ENCODE data around the gene FGF6.

GRCh38 chr12:4449851-4450221 is 4.2 kb upstream of the FGF6 start:
- TF ChIP-seq TBP (optimal IDR thresholded peaks at IDR 0.05; ENCODE audit: low read depth, low read length): no peak
- no peak for TF ChIP-seq U2AF1 (optimal IDR thresholded peaks at IDR 0.05; ENCODE audit: low read depth, low read length)
- no peak for TF ChIP-seq BDP1 (IDR thresholded peaks at IDR 0.05; ENCODE audit: insufficient read depth, insufficient read length)
- TF ChIP-seq SP1 (CRISPR knock-in tag; IDR thresholded peaks at IDR 0.05): no peak
- no peak for TF ChIP-seq POLR2A (conservative IDR thresholded peaks at IDR 0.05)
- no peak for TF ChIP-seq REST (IDR thresholded peaks at IDR 0.05; ENCODE audit: borderline replicate concordance)
- TF ChIP-seq REST (CRISPR knock-in tag; IDR thresholded peaks at IDR 0.05; ENCODE audit: low read depth): no peak
- TF ChIP-seq CTCF (IDR thresholded peaks at IDR 0.05 in 2 of 3, conservative IDR thresholded peaks at IDR 0.05 in 1 of 3; ENCODE audit: insufficient read depth in 2 of 3, low read depth in 1 of 3, low read length in 3 of 3): no peak
- no peak for TF ChIP-seq PRDM10 (IDR thresholded peaks at IDR 0.05; ENCODE audit: partially characterized antibody)
- no peak for TF ChIP-seq GTF2F1 (IDR thresholded peaks at IDR 0.05; ENCODE audit: low read depth, low read length)
- TF ChIP-seq FIP1L1 (IDR thresholded peaks at IDR 0.05; ENCODE audit: low read depth, low read length, poor library complexity, severe bottlenecking): no peak
